A204.1 (cell line): ENCODE measurements around the gene TMEM94.
"Not testable (repeated sequence)": the region's sequence is repeated elsewhere in the genome, so short reads cannot be mapped to it uniquely, and the experiment has no call there.

Experiments used
- FAIRE-seq: peaks from 2 replicates; lab custom pipeline; 2012; peaks lifted over from hg19 to GRCh38; lab: Jason Lieb, UNC

Gene TMEM94

GRCh38 chr17:75511610-75512575, 55.5 kb downstream of the TMEM94 start:
- FAIRE-seq: no peak

DNA sequence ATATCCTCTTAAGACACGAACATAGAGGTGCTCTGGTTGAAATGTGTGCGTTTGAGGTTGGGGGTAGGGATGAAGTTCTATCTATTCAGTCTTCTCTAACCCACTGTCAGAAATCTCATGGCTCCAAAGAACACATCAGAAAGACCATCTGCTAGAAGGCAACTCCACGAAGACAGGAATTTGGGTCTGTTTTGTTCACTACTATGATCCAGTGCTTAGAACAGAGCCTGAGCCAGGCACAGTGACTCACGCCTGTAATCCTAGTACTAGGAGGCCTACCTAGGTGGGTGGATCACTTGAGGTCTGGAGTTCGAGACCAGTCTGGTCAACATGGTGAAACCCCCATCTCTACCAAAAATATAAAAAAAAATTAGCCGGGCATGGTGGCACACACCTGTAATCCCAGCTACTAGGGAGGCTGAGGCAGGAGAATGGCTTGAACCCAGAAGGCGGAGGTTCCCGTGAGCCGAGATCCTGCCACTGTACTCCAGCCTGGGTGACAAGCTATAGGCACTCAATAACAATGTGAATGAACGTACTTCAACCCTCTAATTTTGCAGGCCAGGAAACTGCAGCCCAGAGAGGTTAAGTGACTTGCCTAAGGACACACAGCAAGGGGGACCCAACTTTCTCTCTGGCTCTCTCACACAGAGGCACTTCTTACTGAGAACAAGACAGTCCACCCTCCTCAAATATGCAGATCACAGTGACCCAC, 56.6 kb downstream of the TMEM94 start:
- FAIRE-seq: no peak

DNA sequence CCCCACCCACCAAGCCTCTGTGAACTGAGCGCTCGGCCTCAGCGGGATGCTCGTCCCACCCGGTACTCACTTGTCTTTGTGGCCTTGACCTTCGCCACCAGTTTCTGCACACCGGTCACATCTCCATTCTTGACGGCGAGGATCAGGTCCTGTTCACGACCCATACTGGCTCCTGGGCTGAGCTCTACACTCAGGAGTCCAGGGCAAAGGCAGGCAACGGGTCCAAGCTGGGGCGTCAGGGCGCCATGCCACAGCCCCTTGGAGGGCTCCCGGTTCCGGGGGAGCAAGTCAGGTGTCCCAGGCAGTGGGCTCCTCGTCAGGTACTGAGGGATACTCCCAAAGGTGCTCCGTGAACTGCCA, 57.2 kb downstream of the TMEM94 start:
- no peak for FAIRE-seq

DNA sequence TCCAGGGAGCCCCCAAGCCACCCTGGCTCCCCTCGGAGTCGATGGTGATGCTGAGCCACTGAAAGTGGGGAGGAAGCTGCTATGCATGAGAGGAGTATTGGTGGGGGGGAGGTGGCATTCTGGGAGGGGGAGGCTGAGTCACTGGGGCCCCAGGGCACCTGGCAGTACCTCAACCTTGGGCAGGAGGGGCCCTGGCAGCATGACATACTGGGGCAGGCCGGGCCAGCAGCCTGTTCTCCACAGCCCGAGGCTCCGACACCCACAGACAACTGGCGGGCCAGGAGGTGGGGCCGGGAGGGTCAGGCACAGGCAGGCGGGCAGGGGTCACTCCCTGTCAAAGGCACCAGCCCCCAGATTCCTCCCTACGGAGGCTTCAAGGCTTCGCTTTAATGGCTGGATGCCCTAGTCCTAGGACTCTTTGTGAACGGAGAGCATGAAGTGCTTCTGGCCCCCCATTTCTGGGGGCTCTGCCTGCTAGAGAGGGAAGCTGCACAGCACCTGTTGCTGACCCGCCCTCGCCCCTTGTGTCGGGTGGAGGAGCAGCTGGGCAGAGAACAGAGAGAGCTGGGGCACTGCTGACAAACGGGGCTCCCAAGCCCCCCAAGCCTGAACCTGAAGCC, 58.0 kb downstream of the TMEM94 start:
- FAIRE-seq: no peak

GRCh38 chr17:75514919-75515495, 58.6 kb downstream of the TMEM94 start:
- FAIRE-seq: no peak

GRCh38 chr17:75515496-75516254, 59.2 kb downstream of the TMEM94 start, which contains the start of gene CASKIN2:
Gene CASKIN2, minus strand, starts transcription at chr17:75515537. Its CDS starts 1,733 bp downstream, at chr17:75513804.
- FAIRE-seq: no peak

DNA sequence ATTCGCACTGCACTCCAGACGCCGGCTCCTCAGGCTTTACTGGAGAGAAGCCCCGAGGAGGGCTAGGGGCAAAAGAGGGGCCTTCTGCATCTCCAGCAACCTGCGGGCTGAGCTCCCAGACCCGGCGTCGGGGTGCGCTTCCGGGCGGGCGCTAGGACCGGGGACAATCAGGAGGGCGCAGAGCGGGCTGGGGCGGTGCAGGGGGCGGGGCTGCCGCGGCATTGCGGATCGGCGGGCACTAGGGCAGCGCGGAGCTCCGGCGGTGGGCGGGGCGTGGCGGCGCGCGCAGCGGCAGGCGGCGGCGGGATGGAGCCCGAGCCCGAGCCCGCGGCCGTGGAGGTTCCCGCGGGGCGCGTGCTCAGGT, 59.8 kb downstream of the TMEM94 start, which contains the start of gene TSEN54:
TSEN54 (plus strand) TSS at position 274 of the 364 bp plus-strand sequence; CDS start at position 307, 33 bp downstream.
- FAIRE-seq: no peak

DNA sequence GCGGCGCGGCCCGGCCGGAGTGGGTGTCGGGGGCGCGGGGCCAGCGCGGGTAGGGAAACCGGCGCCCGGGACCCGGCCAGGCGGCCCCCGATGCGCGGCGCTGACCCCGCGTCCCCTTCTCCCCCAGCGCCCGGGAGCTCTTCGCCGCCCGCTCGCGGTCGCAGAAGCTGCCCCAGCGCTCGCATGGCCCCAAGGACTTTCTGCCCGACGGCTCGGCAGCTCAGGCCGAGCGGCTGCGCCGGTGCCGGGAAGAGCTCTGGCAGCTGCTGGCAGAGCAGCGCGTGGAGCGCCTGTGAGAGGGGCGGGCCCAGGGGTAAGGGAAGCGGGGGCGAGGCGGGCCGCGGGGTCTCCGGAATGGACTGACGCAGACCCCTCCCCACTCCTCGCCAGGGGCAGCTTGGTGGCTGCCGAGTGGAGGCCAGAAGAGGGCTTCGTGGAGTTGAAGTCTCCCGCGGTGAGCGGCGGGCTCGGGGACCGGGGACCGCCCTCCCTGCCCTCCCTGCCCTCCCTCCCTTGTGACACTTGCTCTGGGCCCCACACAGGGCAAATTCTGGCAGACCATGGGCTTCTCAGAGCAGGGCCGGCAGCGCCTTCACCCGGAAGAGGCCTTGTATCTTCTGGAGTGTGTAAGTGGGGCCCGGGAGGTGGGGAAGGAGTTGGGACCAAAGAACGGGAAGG, 60.3 kb downstream of the TMEM94 start:
- FAIRE-seq: no peak

GRCh38 chr17:75517297-75517865, 60.9 kb downstream of the TMEM94 start:
- FAIRE-seq: no peak

GRCh38 chr17:75518201-75518600, 61.8 kb downstream of the TMEM94 start:
- FAIRE-seq: no peak

DNA sequence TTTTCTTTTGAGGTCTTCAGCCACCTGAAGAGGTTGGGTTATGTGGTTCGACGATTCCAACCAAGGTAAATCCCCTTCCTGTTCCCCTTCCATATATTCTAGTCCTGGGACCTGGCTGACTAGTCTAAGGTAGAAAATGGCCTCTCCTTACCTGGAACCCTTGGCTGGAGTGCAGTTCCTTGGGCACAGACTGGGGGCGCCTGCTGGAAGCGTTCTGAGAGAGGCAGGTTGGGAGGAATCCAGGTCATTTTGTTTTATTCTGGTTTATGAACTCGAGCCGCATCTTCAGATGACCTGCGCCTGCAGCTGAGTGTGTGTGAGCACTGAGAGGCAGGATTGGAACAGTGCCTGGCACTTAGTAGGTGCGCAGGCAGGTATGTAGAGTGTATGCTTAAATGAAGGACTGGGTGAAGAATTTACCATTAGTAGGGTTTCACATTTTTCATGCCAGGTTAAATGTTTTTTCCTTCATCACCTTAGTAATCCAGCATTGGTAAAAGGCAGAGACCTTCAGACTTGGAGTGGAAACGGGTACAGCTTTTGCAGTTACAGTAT, 62.6 kb downstream of the TMEM94 start:
- FAIRE-seq: no peak

DNA sequence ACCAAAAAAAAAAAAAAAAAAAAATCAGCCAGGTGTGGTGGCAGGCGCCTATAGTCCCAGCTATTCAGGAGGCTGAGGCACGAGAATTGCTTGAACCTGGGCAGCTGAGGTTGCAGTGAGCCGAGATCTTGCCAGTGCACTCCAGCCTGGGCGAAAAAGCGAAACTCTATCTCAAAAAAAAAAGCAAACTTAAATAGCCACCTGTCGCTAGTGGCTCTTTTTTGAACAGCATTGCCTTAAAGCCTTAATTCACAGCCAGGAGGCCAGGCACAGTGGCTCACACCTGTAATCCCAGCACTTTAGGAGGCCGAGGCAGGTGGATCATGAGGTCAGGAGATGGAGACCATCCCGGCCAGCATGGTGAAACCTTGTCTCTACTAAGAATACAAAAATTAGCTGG, 64.0 kb downstream of the TMEM94 start:
- FAIRE-seq: not testable (repeated sequence)

- no peak for FAIRE-seq
Observed at GRCh38 chr17:75521290-75521689, 64.9 kb downstream of the TMEM94 start.

DNA sequence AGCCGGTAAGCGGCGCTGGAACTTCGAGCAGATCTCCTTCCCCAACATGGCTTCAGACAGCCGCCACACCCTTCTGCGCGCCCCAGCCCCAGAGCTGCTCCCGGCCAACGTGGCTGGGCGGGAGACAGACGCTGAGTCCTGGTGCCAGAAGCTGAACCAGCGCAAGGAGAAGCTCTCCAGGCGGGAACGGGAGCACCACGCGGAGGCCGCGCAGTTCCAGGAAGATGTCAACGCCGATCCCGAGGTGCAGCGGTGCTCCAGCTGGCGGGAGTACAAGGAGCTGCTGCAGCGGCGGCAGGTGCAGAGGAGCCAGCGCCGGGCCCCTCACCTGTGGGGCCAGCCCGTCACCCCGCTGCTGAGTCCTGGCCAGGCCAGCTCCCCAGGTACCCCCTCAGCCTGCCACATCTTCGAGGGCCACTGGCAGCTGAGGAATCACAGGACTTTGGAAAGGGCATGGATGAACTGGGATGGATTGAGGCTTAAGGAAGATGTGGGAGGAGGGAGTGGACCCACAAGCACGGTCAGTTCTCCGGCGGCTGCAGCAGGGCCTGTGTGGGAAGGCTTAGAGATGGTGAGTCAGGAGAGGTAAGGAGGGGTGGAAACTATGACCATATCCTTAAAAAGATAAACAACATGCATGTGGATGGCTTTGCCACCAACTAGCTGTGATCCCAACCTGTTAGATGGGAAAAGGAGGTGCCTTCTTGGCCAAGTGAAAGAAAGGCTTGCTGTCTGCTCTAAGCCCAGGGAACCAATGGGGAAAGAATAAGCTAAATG, 65.7 kb downstream of the TMEM94 start:
- FAIRE-seq: no peak

DNA sequence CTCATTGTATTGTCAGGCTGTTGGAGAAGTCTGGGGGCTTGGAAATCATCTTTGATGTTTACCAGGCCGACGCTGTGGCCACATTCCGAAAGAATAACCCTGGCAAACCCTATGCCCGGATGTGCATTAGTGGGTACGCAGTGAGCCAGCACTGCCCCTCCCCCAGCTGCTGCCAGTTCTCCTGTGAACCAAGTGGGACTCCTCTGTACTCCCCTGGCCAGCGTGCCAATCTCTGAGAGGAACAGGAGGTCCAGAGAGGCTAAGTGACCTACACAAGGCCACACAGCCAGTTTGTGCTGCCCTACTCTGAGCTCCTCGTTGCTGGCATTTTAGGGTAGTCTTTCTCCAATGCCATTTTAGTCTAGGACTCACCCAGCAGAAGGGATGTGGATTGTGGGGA, 67.2 kb downstream of the TMEM94 start:
- no peak for FAIRE-seq

GRCh38 chr17:75524269-75524969, 68.0 kb downstream of the TMEM94 start:
- FAIRE-seq: no peak

DNA sequence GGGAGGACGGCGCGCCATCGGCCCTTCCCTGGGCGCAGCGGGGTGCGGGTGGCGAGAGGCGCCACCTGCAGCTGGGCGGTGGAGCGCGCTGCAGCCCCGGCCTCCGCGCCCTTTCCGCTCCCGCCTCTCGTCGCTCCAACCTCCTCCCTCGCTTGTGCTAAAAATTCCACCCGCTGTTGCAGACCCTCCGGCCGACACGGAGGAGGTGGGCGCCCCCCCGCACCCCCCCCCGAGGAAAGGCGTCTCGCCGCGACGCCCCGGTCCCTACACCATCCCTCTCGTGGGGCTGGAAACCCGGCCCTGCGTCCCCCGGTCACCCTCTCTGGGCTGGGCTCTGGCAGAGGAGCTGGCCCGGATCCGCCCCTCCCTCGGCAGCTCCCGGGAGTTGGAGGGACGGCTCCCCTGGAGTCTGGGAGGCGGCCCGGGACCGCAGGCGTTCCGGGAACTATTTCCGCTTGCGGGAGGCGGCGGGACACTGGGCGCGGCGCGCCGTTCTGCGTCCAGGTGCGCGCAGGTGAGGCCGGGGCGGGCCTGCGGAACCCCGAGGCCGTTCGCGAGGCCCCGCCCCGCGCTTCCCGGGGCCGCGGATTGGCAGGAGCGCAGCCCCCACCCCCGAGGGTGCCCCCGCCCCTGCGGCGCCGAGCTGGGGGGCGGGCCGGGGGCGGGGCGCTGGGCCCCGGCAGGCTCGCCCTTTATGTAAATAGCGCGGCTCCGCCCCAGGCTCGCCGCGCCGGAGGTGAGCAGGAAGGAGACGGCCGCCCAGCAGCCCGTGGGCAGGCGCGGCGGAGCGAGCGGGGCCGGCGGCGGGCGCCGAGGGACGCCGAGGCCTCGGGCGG, 68.8 kb downstream of the TMEM94 start, which contains the start of gene LLGL2:
LLGL2 (plus strand) TSS at position 728 of the 836 bp plus-strand sequence. CDS start 17,730 bp downstream, outside the sequence.
- FAIRE-seq: no peak
